ENCODE results near the gene SLC66A3.

Gene SLC66A3

DNA sequence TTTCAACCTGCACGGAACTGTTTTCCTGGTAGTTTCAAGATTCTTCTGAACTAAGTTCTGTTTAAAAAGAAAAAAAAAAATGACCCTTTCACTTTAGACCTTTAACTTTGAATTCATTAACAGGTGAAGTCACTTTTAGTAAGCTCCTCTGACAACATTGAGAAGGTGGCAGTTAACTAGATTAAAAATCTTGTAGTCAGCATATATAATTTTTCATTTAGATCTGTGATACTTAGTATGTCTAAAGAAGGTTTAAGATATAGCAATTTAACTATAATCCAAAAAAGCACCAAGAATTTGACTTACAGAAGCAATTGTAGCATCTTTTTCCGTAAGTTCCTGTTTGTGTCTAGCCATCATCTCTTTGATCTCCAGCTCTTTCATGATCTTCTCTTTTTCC lies 45.4 kb downstream of the SLC66A3 start:
- in situ Hi-C loops (cut with MboI; ENCODE audit: low sequenced_read_pairs) = no loop called here

DNA sequence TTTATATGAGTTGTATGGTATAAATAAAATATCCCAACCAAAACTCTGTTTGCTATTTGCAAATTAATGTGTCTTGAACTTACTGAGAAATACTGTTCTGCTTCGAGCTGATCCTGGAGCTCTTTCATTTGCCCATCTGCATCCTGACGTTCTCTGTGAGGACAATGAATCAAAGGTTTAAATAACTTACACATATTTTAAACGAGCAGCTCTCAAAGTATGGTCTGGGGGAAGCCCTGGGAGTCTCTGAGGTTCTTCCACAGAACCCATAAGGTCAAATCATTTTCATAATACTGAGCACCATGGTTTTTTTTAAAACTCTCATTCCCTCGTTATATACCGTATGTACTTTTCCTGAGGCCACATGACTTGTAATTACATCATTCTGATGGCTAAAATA lies 46.7 kb downstream of the SLC66A3 start:
- in situ Hi-C loops (cut with MboI; ENCODE audit: low sequenced_read_pairs) = no loop called here

- in situ Hi-C loops (cut with MboI; ENCODE audit: low sequenced_read_pairs) = no loop called here
Measured at GRCh38 chr2:11203480-11203879, 48.2 kb downstream of the SLC66A3 start.

- in situ Hi-C loops (cut with MboI; ENCODE audit: low sequenced_read_pairs) = no loop called here
Measured at GRCh38 chr2:11208083-11208482, 52.8 kb downstream of the SLC66A3 start.

DNA sequence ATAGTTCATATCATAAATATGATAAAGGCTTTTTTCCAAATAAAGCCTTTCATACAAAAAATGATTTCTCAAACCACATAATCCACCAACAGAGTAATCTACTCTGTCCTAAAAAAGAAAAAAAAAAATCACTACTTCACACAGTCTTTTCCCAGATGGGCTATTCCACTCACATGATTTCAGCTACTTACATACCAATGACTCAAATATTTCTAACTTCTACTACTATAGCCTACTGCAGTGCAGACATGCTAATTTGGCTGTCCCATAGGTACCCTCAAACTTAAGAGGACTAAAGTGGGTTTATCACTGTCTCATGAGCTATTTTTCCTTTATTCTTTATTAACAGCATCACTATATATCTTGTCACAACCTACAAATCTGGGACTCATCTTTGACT lies 57.4 kb downstream of the SLC66A3 start:
- in situ Hi-C loops (cut with MboI; ENCODE audit: low sequenced_read_pairs) = no loop called here

GRCh38 chr2:11213090-11213638 lies 57.9 kb downstream of the SLC66A3 start:
- in situ Hi-C loops (cut with MboI; ENCODE audit: low sequenced_read_pairs) = no loop called here

- in situ Hi-C loops (cut with MboI; ENCODE audit: low sequenced_read_pairs) = no loop called here
Measured at GRCh38 chr2:11213975-11214374, 58.7 kb downstream of the SLC66A3 start.

GRCh38 chr2:11214770-11215169 lies 59.5 kb downstream of the SLC66A3 start:
- in situ Hi-C loops (cut with MboI; ENCODE audit: low sequenced_read_pairs) = no loop called here

GRCh38 chr2:11215407-11215806 lies 60.1 kb downstream of the SLC66A3 start:
- in situ Hi-C loops (cut with MboI; ENCODE audit: low sequenced_read_pairs) = no loop called here

- in situ Hi-C loops (cut with MboI; ENCODE audit: low sequenced_read_pairs) = no loop called here
Measured at GRCh38 chr2:11220445-11220844, 65.2 kb downstream of the SLC66A3 start.

DNA sequence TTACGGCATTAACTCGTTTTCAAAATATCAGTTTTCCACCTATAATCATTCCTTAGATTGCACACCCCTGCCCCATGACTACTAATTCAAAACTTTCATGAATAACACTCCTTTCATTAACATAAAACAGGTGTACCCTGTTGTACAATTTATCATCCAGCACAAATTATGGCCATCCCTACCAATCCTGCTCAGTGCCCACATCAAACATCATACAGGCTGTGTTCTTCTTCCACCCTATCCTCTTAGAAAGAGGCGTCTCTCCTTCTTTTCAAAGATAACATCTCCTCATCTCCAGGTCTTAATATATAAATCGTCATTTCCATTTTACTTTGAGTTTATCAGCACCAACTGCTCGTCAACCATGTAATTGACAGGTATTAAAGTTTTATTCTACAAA lies 67.6 kb downstream of the SLC66A3 start:
- in situ Hi-C loops (cut with MboI; ENCODE audit: low sequenced_read_pairs) = no loop called here

GRCh38 chr2:11224887-11225286 lies 69.6 kb downstream of the SLC66A3 start:
- in situ Hi-C loops (cut with MboI; ENCODE audit: low sequenced_read_pairs) = no loop called here

DNA sequence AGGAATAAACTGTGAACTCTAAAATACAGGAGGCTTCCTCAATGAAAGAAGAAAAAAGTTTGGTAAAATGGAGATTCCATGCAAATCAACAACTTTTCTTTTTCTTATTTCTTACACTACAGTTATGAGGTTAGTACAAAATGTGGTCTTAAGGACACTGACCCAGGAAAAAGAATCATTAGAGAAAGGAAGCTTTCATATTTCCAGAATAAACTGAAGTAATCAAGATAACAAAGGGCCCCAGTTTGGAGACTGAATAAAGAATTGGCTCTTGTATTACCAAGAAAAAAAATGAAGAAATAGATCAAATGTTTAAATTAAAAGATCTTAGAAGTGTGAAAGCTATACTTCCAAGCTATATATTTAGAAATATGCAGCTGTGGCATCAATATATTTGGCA lies 72.3 kb downstream of the SLC66A3 start:
- in situ Hi-C loops (cut with MboI; ENCODE audit: low sequenced_read_pairs) = no loop called here
